Right lung (tissue), 5 donors: ENCODE data around the gene GRM5. TPM values are rescaled to one million over a fixed set of nuclear protein-coding genes. Genes with fewer than 3 reads are reported as not detected.

Experiments used
- DNase-seq, 2 donors: peaks; one replicate each; pipeline ENCODE4 v3.0.0-alpha.2; 2013
- polyA plus RNA-seq, 5 donors: library from polyadenylated mRNA; unstranded; fragments of 120-200 nt; gene quantifications; one replicate each; pipeline versions ENCODE4 v1.2.1 to v1.2.3, GENCODE V29; 2013; ENCODE audit warnings: inconsistent platforms in 1 of 5, low replicate concordance in 1 of 5; ENCODE audit not compliant: insufficient read length in 5 of 5, insufficient read depth in 1 of 5

The GRM5 gene
- polyA plus RNA-seq, 5 donors = 0.04 to 0.07 (median 0.04) TPM; not detected in 2

DNA sequence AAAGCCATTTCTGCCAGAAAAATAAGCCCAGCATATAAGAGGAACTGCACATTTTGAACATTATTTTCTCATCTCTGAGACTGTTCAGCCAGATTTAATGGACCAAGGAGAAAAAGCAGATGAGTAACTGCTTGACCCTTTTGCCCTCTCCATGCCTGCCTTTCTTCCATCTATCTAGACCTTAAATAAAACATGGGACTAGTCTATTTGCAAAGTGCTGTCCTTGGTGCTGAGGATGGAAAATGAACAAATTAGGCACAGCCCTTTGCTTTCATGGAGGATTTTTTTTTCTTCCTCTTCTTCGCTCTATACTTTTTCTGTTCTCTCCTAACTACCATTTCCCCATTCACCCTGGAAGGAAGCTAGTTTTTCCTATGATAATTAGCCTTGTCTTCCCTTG lies 361.3 kb downstream of the GRM5 start:
- DNase-seq = no peak

DNA sequence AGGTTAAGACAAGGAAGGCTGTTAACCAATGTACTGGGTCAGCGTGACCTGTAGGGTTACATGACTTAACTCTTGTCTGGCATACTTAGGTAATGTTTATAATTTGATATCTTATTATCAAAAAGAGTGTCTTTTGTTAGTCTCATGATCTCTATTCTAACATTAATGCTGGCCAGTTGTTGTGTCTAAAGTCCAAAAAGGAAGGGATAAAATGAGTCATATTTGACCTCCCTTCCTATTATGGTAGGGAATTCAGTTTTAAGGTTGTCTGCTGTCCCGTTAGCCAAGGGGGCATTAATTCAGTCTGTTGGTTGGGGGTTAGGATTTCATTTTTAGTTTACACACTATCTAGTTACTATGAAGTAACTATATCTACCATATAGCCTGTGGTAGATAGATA lies 364.0 kb downstream of the GRM5 start:
- no peak for DNase-seq

DNA sequence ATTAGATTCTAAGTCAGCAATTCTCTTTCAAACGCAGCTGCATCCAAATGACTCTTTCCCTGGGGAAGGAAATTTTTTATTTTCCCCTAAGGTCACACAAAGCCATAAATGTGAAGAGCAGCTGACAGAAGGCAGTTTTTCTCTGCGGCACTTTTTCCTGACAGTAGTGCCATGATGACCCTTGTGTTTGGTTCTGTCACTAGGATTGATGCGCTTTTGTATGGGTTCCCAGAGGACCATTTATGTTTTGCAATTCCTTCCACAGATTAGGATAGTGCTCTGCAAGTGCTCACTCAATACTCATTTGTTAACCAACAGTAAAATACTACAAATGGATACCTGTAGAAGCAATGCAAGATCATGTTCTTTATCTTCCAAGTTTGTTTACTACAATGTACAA lies 368.6 kb downstream of the GRM5 start:
- no peak for DNase-seq

DNA sequence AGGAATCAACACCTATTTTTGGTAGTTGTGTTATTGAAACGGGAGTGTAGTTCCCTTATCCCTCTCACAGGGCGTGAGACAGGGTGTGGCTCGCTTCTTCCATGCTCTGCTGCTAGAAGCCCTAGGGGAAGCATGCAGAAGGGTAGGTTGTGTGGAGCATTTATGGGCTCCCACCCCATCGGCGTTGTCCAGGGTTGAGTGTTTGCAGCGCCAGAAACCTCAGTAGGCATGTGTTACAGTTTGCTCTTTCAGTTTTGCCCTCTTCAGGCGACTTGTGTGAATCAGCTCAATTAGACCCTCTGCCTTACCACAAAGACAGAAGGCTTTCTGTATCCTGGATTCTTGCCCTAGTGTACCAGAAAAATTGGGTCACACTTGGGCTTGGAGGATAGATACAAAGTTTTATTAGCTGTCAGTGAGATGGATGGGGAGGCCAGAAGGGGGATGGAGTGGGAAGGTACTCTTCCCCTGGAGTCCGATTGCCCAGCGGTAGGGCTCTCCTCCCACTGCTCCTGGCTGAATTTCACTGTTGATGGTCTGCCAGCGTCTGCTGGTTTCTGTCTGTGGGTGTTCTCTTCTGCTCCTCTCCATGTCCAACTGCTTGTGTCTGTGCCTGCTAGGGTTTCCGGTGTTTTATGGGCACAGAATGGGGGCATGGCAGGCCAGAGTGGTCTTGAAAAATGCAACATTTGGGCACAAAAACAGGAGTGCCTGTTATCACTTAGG lies 369.9 kb downstream of the GRM5 start:
- DNase-seq = no peak

DNA sequence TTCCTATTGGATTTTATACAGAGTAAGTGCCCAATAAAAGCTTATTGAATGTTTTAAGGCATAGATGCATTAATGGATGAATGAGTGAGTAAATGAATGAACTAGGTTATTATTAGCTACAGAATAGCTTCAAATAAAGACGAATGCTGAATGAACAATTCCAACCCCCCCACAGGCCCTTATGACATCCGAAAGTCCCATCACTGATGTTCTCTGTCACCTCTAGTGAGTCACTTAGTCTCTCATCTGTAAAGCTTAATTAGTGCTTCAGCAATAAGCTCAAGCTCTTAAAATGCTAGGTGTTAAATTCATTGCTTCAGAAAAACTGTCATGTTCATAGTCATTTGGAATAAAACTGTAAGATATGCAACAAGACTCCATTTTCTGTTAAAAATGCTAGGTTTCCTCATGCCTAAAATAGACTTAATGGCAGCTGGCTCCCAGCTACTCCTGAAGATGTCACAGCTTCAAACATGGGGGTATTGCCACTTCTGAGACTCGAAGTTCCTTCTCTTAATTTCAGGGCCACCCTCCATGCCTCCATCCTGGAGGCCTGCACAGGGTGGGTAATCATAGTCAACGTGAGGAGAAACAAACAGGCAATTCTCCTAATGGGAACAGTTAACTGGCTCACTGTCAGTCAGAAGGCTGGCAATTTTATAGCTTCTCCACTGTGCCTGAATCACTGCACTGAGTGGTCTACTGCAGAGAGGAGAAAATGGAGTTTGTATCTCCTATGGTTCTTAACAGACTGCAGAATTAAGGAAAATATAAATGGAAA lies 373.3 kb downstream of the GRM5 start:
- no peak for DNase-seq

DNA sequence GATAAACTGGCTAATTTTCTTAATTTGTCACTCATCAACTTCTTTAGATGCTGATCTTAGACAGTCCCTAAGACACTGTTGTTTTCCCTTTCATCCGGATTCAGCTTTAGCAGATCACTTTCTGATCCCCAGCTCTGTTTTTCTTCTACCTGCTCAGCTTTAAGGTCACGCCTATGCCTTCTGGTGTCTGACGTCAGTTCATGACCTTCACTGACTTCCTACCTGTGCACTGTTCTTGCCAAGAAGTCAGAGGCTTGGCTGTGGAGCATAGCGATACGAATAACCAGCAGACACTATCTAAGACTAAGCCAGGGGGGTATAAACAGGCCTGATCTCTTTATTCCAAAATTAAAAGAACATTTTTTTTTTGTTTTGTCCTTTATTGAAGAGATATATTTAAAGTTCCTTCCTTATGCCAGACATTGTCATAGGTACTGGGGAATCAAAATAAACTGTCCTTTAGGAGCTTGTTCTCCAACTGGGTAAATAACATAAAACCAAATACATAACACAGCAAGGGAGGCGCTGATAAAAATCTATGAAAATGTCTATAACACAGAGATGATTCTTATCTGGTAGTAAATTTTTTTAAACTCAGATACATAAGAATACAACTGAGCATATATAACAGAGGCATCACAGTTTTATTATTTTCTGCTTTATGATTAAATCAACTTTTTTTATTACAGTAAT lies 376.1 kb downstream of the GRM5 start:
- DNase-seq = no peak

DNA sequence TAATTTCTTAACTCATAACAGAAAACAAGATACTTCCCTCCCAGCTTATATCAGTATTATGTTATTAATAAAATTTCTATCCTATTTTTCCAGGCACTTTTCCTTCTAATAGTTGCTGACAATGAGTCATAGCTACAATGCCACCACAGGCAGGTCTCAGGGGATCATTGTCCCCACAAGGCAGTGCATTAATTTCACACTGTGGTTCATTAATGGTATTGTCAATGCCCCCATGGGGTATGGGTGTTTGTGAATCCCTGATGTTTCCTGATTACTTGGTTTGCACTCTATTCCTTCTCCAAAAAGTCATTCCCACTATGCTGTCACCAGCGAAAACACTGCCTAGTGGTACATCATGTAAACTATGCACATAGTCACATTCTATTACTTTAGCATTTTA lies 382.8 kb downstream of the GRM5 start:
- no peak for DNase-seq

DNA sequence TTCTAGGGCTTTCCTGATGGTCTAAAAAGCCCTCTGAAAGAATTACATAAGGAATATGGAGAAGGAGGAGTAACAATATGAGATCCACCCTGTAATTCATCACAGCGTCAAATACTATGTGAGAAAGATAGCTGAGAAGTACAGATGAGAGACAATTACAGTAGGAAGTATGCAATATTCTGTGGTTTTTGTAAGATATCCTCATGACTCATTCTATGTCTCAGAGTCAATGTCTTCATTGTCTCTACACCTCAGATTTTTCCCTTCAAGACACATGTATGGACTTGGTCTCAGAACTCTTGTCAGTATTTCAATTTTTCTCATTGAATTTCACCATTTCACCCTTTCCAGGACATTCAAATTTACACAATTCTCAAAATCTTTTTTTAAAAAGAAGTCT lies 385.0 kb downstream of the GRM5 start:
- no peak for DNase-seq

DNA sequence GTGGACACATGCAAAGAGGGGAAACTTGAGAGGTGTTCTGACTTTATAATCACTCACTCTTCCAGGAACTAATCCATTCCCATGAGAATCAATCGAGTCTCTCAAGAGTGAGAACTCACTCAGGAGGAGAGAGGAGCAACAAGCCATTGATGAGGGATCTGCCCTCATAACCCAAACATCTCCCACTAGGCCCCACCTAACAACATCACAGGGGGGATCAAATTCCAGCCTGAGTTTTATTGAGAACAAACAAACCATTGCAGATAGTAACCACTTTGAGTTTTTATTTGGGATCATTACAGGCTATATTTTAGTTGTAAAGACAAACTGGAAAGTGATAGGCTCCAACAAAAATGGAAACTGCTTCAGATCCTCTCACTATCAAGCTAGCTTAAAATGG lies 399.4 kb downstream of the GRM5 start:
- DNase-seq = no peak

DNA sequence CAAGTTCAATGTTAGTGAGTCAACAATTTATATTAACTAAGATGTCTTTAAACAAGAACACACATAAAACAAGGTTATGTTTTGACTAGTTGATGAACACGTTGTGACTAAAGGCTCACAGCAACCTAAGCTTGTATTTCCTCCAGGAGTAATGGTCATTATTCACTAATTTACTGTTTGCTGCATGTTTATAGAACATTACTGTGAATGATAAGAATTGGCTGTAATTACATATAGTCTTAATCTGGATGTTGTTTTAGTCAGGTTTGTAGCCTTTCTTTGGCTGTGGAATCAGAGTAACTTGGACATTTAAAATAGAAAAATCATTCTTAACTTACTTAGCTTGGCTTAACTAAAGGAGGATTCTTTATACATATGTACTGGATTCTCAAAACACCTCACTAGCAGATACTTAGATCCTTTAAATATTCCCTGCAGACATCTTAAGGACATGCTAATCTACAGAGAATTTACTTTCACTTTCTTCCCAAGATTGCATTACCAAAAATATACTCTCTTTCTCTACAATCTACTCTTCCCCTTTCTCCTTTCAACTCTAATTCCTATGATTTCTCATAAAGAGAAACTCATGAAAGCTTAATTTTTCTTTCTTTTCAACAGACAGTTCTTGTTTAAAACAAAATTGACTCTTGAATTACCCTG lies 408.6 kb downstream of the GRM5 start:
- DNase-seq = peak; percentile 59 to 70

DNA sequence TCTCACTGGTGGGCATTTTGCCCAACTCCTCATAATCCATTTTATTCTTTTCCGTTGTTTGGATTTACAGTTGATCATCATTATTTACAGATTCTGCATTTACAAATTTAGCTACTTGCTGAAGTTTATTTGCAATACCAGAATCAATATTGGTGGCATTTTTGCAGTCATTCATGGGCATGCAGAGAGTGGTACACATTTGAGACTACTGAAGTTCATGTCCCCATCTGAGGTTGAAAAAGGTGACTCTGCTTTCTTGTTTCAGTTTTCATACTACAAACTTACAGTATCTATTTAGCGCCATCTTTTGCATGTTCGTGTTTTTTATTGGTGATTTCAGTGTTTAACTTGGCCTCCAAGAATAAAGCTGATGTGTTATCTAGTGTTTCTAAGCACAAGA lies 409.5 kb downstream of the GRM5 start:
- DNase-seq = peak in 1 of 2 donors; percentile 8

DNA sequence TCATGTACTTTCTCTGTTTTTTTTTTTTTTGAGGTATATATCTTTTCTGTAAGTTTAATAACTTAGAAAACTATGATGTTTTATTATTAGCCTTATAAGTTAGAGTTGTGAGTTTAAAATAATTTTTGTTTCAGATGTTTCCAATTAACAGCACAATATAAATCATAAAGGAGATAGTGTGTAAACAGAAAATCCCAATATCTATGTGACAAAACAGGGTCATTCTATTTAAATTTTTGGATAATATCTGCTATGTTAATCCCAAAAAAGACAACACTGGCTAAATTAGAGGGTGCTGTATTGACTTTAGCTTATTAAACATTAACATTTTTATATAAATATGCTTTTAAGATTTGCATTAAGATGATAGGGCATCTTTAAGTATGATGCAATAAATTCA lies 410.1 kb downstream of the GRM5 start:
- DNase-seq = peak in 1 of 2 donors; percentile 2

DNA sequence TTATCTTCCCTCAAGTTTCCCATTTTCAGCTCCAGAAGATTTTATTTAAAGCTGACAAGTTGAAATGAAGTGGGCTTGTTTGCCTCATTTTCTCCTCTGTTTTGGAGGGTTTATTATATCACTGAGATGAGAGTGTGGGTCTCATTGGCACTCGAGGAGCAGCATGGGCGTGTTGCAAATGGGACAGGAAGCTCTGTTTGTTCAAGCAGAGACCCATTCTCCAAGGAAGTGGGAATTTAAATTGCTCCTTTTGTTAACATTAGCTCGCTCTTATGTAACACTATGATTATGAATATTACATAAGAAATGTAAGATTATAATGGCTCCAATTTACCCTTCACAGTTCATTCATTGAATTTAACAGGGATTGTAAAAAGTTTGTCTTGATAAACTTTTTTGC lies 410.6 kb downstream of the GRM5 start:
- DNase-seq = peak in 1 of 2 donors; percentile 2

DNA sequence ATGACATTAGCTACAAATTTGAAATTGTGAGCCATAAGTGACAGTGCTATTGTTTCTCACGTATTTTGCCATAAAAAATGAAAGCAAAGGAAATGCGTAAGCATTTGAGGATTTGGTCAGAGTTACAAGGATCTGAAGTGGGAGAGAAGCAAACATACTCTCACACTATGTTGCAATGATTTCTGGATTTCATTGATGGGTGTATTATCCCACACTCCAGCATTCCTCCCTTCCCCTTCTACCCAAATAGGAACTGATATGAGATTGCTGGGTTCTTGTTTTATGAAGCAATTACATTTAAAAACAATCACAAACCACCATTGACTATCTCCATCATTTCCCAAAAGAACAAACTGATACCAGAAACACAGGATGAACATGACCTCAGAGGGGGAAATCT lies 414.2 kb downstream of the GRM5 start:
- no peak for DNase-seq

DNA sequence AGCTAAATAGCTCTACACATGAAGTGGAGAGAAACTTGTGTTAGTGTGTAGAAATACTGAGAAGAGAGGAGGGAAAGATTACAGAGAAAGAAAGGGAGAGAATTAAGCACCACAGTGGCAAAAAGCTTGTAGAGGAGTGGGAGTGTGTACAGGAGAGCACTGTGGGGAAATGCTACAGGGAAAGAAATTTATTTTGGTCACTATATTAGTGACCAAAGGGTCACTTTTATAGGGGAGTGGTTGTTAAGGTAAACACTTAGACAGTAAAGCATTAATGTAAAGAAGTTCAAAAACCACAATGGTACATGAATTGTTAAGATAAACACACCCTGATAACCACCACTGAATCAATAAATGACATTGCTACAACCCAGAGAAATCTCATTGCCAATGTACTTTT lies 421.1 kb downstream of the GRM5 start:
- no peak for DNase-seq

DNA sequence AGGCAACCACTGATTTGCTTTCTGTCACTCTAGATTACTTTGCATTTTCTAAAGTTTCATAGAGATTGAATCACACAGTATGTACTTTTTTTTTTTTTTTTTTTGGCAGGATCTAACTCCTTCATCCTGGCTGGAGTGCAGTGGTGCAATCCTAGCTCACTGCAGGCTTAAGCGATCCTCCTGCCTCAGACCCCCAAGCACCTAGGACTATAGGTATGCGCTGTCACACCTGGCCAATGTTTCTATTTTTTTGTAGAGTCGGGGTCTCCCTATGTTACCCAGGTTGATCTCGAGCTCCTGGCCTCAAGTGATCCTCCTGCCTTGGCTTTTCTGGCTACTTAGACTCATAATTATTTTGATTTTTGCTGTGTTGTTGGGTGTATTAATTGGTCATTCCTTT lies 433.6 kb downstream of the GRM5 start:
- no peak for DNase-seq

DNA sequence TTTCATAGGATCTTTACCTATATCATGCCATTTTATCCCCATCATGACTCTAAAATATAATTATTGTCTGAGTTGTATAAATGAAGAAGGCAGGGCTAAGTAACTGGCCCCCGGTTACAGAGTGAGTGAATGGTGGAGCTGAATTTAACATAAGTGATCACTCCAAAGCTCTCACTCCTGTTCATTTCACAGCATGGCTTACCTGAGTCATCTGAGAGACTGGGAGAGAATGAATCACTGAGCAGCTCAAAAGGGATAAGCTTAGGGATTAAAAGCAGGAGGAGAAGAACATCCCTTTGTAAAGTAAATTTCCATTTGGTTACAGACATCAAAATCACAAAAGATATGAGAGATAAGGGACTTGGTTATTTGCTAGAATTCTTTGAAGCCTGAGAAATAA lies 434.3 kb downstream of the GRM5 start:
- no peak for DNase-seq

DNA sequence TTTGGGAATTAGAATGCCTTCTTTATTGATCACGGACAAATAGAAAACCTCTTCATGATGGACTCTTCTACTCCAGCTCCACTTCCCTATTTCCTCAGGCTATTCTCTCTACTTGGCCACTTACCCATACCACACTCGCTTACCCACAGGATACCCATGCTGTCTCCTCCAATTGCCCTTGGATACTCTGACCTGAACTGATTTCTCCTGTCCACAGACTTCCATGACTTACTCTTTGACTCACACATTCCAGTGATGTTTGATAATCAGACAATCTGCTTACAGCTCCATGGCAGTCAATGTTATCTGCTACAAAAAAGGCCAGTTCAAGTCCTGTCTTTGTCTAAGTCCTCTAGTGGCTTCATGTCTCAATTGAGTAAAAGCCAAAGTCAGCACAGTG lies 436.3 kb downstream of the GRM5 start:
- DNase-seq = no peak

DNA sequence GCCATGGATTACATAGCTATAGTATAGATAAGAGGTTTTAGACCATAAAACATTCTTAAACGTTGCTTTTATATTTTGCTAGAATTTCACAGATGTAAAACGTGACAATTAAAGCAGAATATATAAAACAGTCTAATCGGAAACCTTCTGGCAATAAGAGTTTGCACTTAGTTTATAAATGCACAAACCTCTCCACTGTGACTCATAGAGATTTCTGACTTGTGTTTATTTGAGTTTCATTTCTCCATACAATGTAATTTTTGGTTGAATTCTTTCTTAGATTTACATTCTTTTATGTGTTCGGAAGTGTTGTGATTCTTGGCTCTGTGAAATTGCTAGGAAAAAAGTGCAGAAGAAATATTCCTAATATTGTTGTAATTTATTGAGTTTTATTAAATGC lies 439.6 kb downstream of the GRM5 start:
- DNase-seq = no peak

DNA sequence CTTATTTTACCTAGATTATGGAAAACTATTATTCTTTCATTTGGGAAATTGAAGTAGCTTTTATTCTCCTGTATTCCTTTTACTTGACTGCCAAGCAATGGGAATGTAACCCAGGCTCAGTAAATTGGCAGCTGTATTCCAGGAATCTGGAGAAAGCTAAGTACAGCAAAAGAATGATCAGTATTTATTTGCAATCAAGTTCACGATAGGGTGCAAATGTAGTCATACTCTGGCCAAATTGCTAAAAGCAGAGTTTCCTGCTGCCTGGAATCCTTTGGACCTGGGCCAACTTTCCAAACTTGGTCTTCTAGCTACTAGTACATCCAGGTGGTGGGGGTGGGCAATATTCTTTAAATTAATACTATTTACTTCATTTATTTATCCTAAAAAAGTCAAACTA lies 442.3 kb downstream of the GRM5 start:
- no peak for DNase-seq

DNA sequence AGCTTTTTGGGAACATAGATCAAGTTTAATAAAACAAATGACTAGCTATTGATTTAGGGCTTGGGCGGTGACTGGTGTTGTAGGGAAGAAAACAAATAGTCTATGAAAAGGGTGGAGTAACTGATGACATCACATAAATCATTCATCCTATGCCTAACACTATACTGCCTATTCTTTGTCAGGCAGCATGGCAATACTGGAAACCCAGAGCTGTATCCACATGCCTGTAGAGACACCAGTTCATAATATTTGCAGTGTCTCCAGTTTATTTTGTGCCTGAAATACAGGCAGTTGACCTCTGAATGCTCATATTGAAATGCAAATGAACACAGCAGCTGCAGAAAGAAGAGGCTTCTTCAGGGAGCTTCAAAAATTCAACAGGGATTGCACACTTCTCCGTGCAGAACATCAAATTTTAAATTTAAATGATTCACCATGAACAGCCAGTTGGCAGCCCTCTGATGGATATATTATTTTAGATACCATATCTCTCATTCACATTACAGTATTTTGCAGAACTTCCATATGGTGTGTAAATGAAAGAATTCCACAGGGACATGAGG lies 445.1 kb downstream of the GRM5 start:
- DNase-seq = no peak
